MCF 10A (cell line): ENCODE data around the gene PRMT1. TPM values are rescaled to one million over a fixed set of nuclear protein-coding genes. Genes with fewer than 3 reads are reported as not detected.

ENCODE experiments used
- BruUV-seq: library from RNA; stranded (reverse); fragments of 400-500 nt; replicated peaks from 2 replicates; lab custom pipeline; 2021; lab: Mats Ljungman, UMichigan
- CTCF ChIA-PET: fragments of 300-600 bp; sonication (Branson Sonifier 250); formaldehyde crosslinking; extraction: SDS; loops from one replicate; lab custom pipeline; 2021; ENCODE audit warnings: antibody characterized with exemption, inconsistent platforms; lab: Yijun Ruan, JAX
- POLR2A ChIA-PET: fragments of 300-600, 350-650 bp; sonication (Branson Sonifier 250); formaldehyde crosslinking; extraction: SDS; loops from one replicate; lab custom pipeline; 2020; ENCODE audit warnings: antibody characterized with exemption, inconsistent platforms; lab: Yijun Ruan, JAX
- DNase-seq: peaks from one replicate; pipeline ENCODE4 v3.0.0-alpha.2; 2018; ENCODE audit not compliant: unreplicated experiment
- H3K27ac Mint-ChIP-seq: one replicate; pipeline ENCODE4 v1.8.0; 2022; ENCODE audit warnings: mild to moderate bottlenecking, low read depth, mixed read lengths; ENCODE audit not compliant: unreplicated experiment
- H3K27me3 Mint-ChIP-seq: one replicate; pipeline ENCODE4 v1.8.0; 2022; ENCODE audit warnings: mixed read lengths; ENCODE audit not compliant: insufficient read depth, unreplicated experiment
- H3K36me3 Mint-ChIP-seq: one replicate; pipeline ENCODE4 v1.8.0; 2022; ENCODE audit warnings: mild to moderate bottlenecking, moderate library complexity, mixed read lengths; ENCODE audit not compliant: insufficient read depth, unreplicated experiment
- H3K4me1 Mint-ChIP-seq: one replicate; pipeline ENCODE4 v1.8.0; 2022; ENCODE audit warnings: mixed read lengths; ENCODE audit not compliant: insufficient read depth, unreplicated experiment
- H3K4me3 Mint-ChIP-seq: one replicate; pipeline ENCODE4 v1.8.0; 2022; ENCODE audit warnings: mild to moderate bottlenecking, moderate library complexity, mixed read lengths; ENCODE audit not compliant: unreplicated experiment
- H3K9me3 Mint-ChIP-seq: one replicate; pipeline ENCODE4 v1.8.0; 2022; ENCODE audit warnings: mixed read lengths; ENCODE audit not compliant: unreplicated experiment
- CTCF ChIP-seq: fragments of 200-600 bp; IDR thresholded peaks from one replicate; pipeline ENCODE4 v1.8.0; 2022; ENCODE audit warnings: antibody characterized with exemption, mild to moderate bottlenecking; ENCODE audit not compliant: unreplicated experiment
- intact Hi-C: fragments of 100-400 bp; cut with micrococcal nuclease; formaldehyde crosslinking; loops from 2 replicates; pipeline ENCODE4 v1.14.1; 2022
- total RNA-seq: library from RNA; stranded (reverse); gene quantifications from 2 replicates; pipeline ENCODE4 v1.2.3, GENCODE V29; 2022

Gene PRMT1
- total RNA-seq, 1 experiment from 2014 or later: 304 TPM

DNA sequence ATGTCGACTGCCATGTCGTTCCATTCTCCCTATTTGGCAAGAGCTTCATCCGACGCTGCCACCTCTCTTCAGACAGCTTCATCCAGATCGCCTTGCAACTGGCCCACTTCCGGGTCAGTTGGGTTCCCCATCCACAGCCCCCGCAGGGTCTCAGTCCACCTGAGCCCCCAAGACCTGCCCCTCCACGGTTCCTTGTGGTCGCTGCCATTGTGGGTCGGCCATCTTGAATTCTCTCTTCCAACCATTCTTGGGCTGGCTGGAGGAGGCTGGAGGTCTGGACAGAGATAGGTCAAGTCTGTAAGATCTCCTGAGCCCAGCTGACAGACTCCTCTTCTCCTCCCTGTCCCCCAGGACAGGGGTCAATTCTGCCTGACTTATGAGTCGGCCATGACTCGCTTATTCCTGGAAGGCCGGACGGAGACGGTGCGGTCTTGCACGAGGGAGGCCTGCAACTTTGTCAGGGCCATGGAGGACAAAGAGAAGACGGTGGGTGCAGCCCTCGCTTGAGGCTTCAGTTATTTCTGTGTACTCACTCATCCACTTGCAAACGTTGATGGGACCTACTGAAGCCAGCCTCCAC, 33.4 kb downstream of the PRMT1 start:
- Mint-ChIP-seq H3K4me3 (no peak overlapping the region), H3K36me3 (no peaks in the 10 kb centered on the region), H3K27ac (no peak overlapping the region), H3K4me1 (no peaks in the 10 kb centered on the region), H3K9me3 (peaks cover 15% of the 10 kb centered on the region), H3K27me3 (no peaks in the 10 kb centered on the region)
- intact Hi-C loops: no loop called here
- ChIA-PET POLR2A (interaction anchor here (0.6 kb wide), 1 partner anchor 137 kb away, joined by 5 read pairs; no protein-coding TSS in a partner anchor), CTCF (interaction anchor here (0.6 to 0.8 kb wide), 3 partner anchors 33 to 207 kb away, joined by 3 to 4 read pairs (median 4); no protein-coding TSS in a partner anchor)
- TF ChIP-seq CTCF: no peak
- peak; percentile 48 for DNase-seq
- BruUV-seq: no TSS peak

GRCh38 chr19:49712397-49712859, 35.4 kb downstream of the PRMT1 start:
- DNase-seq: peak; percentile 84
- H3K27me3 Mint-ChIP-seq: no peaks in the 10 kb centered on the region
- ChIA-PET CTCF (interaction anchor here (0.6 kb wide), 1 partner anchor 36 kb away, joined by 3 read pairs; no protein-coding TSS in a partner anchor), POLR2A (no interaction called here)
- no peak overlapping the region for H3K27ac Mint-ChIP-seq
- no TSS peak for BruUV-seq
- peaks cover 15% of the 10 kb centered on the region for H3K9me3 Mint-ChIP-seq
- no peak for TF ChIP-seq CTCF
- H3K36me3 Mint-ChIP-seq: no peaks in the 10 kb centered on the region
- no peak overlapping the region for H3K4me3 Mint-ChIP-seq
- no peaks in the 10 kb centered on the region for H3K4me1 Mint-ChIP-seq
- intact Hi-C loops: no loop called here

DNA sequence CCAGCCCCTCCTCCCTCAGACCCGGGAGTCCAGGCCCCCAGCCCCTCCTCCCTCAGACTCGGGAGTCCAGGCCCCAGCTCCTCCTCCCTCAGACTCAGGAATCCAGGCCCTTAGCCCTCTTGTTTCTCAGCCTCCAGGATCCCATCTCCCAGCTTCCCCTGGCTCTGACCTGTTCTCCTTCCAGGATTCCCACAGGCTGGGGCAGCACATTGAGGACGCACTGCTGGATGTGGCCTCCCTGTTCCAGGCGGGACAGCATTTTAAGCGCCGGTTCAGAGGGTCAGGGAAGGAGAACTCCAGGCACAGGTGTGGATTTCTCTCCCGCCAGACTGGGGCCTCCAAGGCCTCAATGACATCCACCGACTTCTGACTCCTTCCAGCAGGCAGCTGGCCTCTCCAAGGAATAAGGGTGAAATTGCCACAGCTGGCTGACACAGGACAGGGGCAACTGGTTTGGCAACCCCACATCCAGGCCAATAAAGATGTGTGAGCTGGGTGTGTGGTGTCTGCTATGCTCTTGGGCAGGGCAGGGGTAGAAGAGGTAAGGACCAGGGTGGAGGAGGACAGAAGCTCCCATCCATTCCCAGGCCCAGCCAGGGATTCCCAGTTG, 36.3 kb downstream of the PRMT1 start:
- Mint-ChIP-seq H3K36me3 (no peaks in the 10 kb centered on the region), H3K27ac (no peak overlapping the region), H3K9me3 (peaks cover 15% of the 10 kb centered on the region), H3K4me3 (no peak overlapping the region), H3K4me1 (no peaks in the 10 kb centered on the region), H3K27me3 (no peaks in the 10 kb centered on the region)
- intact Hi-C loops: no loop called here
- DNase-seq: no peak
- TF ChIP-seq CTCF: no peak
- ChIA-PET POLR2A (interaction anchor here (0.6 kb wide), 1 partner anchor 53 kb away, joined by 3 read pairs; no protein-coding TSS in a partner anchor), CTCF (interaction anchor here (0.6 kb wide), 1 partner anchor 1085 kb away, joined by 3 read pairs; no protein-coding TSS in a partner anchor)
- no TSS peak for BruUV-seq

DNA sequence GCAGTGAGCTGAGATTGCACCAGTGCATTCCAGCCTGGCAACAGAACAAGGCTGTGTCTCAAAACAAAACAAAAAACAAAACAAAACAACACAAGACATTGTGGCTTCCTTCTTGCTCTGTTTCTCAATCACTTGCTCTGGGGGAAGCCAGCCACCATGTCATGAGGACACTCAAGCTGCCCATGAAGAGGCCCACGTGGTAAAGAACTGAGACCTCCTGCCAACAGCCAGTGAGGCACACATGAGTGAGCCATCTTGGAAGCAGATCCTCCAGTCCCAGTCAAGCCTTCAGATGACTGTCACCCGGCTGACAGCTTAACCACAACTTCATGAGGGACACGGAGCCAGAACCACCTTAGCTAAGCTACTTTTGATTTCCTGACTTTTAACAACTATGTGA, 39.1 kb downstream of the PRMT1 start:
- POLR2A ChIA-PET: no interaction called here
- H3K9me3 Mint-ChIP-seq: peaks cover 8% of the 10 kb centered on the region
- H3K27ac Mint-ChIP-seq: no peak overlapping the region
- intact Hi-C loops: no loop called here
- TF ChIP-seq CTCF: no peak
- H3K4me1 Mint-ChIP-seq: no peaks in the 10 kb centered on the region
- H3K27me3 Mint-ChIP-seq: no peaks in the 10 kb centered on the region
- CTCF ChIA-PET: interaction anchor here (0.5 to 0.7 kb wide), 3 partner anchors 92 to 1274 kb away, joined by 3 read pairs; no protein-coding TSS in a partner anchor
- H3K4me3 Mint-ChIP-seq: no peak overlapping the region
- no peaks in the 10 kb centered on the region for H3K36me3 Mint-ChIP-seq
- DNase-seq: no peak
- no TSS peak for BruUV-seq
